Activated CD4-positive, alpha-beta memory T cell treated with anti-CD3 and anti-CD28 coated beads for 36 hours (primary cell): ENCODE data around the gene ORMDL1. TPM values are rescaled to one million over a fixed set of nuclear protein-coding genes. Genes with fewer than 3 reads are reported as not detected.
A peak's percentile ranks its signal among the peaks of the same experiment; 100 is the strongest.

Source experiments
- CTCF ChIA-PET: fragments of 350-600 bp; sonication (Branson Sonifier 250); formaldehyde crosslinking; loops from one replicate; lab custom pipeline; 2021; ENCODE audit warnings: antibody characterized with exemption, inconsistent platforms; lab: Charles Lee
- POLR2A ChIA-PET: fragments of 350-600 bp; sonication (Branson Sonifier 250); formaldehyde crosslinking; loops from one replicate; lab custom pipeline; 2021; ENCODE audit warnings: antibody characterized with exemption; lab: Charles Lee
- DNase-seq: peaks from one replicate; pipeline ENCODE4 v3.0.0-alpha.2; 2020
- H3K27ac Mint-ChIP-seq: one replicate; pipeline ENCODE4 v1.8.0; 2021; ENCODE audit warnings: mixed read lengths
- H3K27me3 Mint-ChIP-seq: one replicate; pipeline ENCODE4 v1.8.0; 2021; ENCODE audit warnings: mixed read lengths
- H3K36me3 Mint-ChIP-seq: one replicate; pipeline ENCODE4 v1.8.0; 2021; ENCODE audit warnings: mixed read lengths
- H3K4me1 Mint-ChIP-seq: one replicate; pipeline ENCODE4 v1.8.0; 2021; ENCODE audit warnings: low read depth, mixed read lengths
- H3K4me3 Mint-ChIP-seq: one replicate; pipeline ENCODE4 v1.8.0; 2021; ENCODE audit warnings: mild to moderate bottlenecking, mixed read lengths
- H3K9me3 Mint-ChIP-seq: one replicate; pipeline ENCODE4 v1.8.0; 2021; ENCODE audit warnings: mixed read lengths
- intact Hi-C: fragments of 100-400 bp; cut with micrococcal nuclease; formaldehyde crosslinking; loops from one replicate; pipeline ENCODE4 v1.15.1; 2023
- total RNA-seq, 2 experiments: library from RNA; stranded (reverse); gene quantifications; one replicate each; pipeline ENCODE4 v1.2.3, GENCODE V29; 2021

ORMDL1 gene
- 10 to 100 TPM; 47.0 to 49.8 TPM for total RNA-seq

GRCh38 chr2:189783927-189784867, at the start of gene ORMDL1, which contains the start of gene PMS1:
Gene ORMDL1 (minus strand): TSS chr2:189784339. CDS start chr2:189782595, 1,744 bp downstream.
Gene PMS1 (plus strand): TSS chr2:189784450. CDS start chr2:189791810, 7,360 bp downstream.
- POLR2A ChIA-PET: interaction anchor here (0.6 to 2.8 kb wide), 8 partner anchors 22 to 462 kb away, joined by 3 to 20 read pairs (median 4); partner anchors contain the start of gene OSGEPL1
- Mint-ChIP-seq H3K9me3 (no peaks in the 10 kb centered on the region), H3K27ac (peak within 1 kb of the TSS; percentile 95), H3K4me3 (peak within 1 kb of the TSS; percentile 90), H3K4me1 (peaks cover 52% of the 10 kb centered on the region), H3K27me3 (no peaks in the 10 kb centered on the region), H3K36me3 (peaks cover 50% of the 10 kb centered on the region)
- intact Hi-C loops: loop anchor here (1.0 to 10.0 kb wide), 13 partner anchors 8 to 1893 kb away; partner anchors contain the start of genes ANKAR, ASNSD1, GLS and NABP1
- CTCF ChIA-PET: interaction anchor here (1.4 to 2.4 kb wide), 3 partner anchors 15 to 124 kb away, joined by 6 to 26 read pairs (median 6); partner anchors contain the start of gene OSGEPL1
- peak; percentile 96 for DNase-seq

DNA sequence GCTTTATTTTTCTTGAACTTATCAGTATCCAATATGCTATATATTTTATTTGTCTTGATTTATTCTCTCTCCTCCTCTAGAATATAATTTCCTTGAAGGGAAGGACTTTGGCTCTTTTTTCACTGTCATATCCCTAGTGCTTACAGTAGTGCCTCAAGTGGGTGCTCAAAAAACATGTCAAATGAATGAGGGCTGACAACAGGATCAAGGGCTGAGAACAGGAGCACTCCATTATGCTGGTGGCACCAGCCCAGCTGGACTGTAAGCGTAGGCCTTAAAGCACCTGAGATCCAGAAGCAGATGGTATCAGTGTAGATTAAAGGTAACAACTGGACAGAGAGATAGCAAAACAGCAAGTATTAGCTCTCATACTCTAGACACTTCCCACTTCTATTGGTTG, 46.4 kb upstream of the ORMDL1 start:
- H3K27ac Mint-ChIP-seq: no peak overlapping the region
- POLR2A ChIA-PET: no interaction called here
- peaks cover 11% of the 10 kb centered on the region for H3K36me3 Mint-ChIP-seq
- H3K9me3 Mint-ChIP-seq: no peaks in the 10 kb centered on the region
- H3K4me1 Mint-ChIP-seq: peaks cover 2% of the 10 kb centered on the region
- no peak for DNase-seq
- intact Hi-C loops: no loop called here
- no peak overlapping the region for H3K4me3 Mint-ChIP-seq
- CTCF ChIA-PET: interaction anchor here (1.5 kb wide), 1 partner anchor 170 kb away, joined by 3 read pairs; no protein-coding TSS in a partner anchor
- no peaks in the 10 kb centered on the region for H3K27me3 Mint-ChIP-seq

- POLR2A ChIA-PET: no interaction called here
- no peak for DNase-seq
- Mint-ChIP-seq H3K36me3 (peaks cover 13% of the 10 kb centered on the region), H3K4me3 (no peak overlapping the region), H3K27me3 (no peaks in the 10 kb centered on the region), H3K27ac (no peak overlapping the region), H3K9me3 (no peaks in the 10 kb centered on the region), H3K4me1 (peaks cover 2% of the 10 kb centered on the region)
- intact Hi-C loops: no loop called here
- CTCF ChIA-PET: no interaction called here
Measured at GRCh38 chr2:189829102-189829833, 45.1 kb upstream of the ORMDL1 start.

DNA sequence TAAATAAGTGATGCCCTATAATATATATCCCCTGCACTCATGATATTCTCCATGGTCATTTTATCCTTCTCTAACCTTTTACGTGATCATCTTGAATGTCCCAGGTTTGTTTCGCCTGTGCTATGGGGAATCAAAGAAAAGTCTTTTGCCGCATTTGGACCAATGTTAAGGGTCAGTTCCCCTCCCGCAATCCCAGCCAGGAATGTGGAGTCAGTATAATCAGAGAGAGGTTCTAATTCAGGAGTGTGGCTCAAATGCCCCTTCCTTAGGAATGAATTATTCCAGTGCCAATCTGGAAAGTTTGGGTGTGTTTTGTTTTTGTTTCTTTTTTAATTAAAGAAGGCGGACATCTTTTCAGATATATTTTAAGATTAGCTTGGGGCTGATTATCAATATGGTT, 41.9 kb upstream of the ORMDL1 start:
- CTCF ChIA-PET: no interaction called here
- DNase-seq: no peak
- H3K4me1 Mint-ChIP-seq: peaks cover 2% of the 10 kb centered on the region
- peaks cover 8% of the 10 kb centered on the region for H3K36me3 Mint-ChIP-seq
- no peak overlapping the region for H3K27ac Mint-ChIP-seq
- no peaks in the 10 kb centered on the region for H3K27me3 Mint-ChIP-seq
- no peak overlapping the region for H3K4me3 Mint-ChIP-seq
- POLR2A ChIA-PET: interaction anchor here (1.2 kb wide), 1 partner anchor 10 kb away, joined by 3 read pairs; no protein-coding TSS in a partner anchor
- intact Hi-C loops: no loop called here
- no peaks in the 10 kb centered on the region for H3K9me3 Mint-ChIP-seq

DNA sequence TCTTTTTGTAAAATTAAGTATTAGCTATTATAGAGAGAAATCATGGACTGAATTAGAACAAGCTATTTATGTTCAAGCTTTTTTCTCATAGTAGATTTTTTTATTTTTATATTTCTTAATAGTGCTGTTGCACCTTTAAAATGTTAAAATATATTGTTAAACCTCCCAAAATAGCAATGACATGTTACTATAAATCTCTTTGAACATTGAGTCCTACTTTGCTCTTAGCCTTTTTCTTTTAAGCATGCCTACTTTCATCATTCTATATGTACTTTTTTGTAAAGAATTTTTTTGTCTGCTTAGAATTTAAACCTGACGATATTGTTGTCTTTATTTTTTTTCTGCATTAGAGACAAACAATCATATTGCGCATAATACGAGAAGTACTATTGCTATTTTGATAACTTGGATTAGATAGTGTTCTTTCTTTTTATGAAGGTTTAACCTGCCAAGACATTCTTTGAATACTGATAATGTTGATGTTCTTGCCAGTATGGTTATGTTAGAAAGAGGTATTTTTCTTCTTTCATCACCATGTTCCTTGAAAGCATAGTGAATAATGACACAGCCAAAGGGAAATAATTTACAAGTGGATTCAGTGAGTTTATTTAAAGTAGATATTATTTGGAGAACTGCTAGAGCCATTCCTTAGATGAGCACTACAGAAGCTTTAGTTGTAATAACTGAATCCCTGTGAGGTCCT, 40.7 kb upstream of the ORMDL1 start:
- no peaks in the 10 kb centered on the region for H3K9me3 Mint-ChIP-seq
- H3K36me3 Mint-ChIP-seq: peaks cover 18% of the 10 kb centered on the region
- ChIA-PET CTCF (no interaction called here), POLR2A (interaction anchor here (1.2 kb wide), 1 partner anchor 9 kb away, joined by 3 read pairs; no protein-coding TSS in a partner anchor)
- intact Hi-C loops: no loop called here
- H3K27ac Mint-ChIP-seq: no peak overlapping the region
- no peaks in the 10 kb centered on the region for H3K27me3 Mint-ChIP-seq
- H3K4me3 Mint-ChIP-seq: no peak overlapping the region
- H3K4me1 Mint-ChIP-seq: no peaks in the 10 kb centered on the region
- DNase-seq: no peak

- Mint-ChIP-seq H3K36me3 (peaks cover 25% of the 10 kb centered on the region), H3K27ac (no peak overlapping the region)
Measured at GRCh38 chr2:189821953-189822748, 38.0 kb upstream of the ORMDL1 start.

DNA sequence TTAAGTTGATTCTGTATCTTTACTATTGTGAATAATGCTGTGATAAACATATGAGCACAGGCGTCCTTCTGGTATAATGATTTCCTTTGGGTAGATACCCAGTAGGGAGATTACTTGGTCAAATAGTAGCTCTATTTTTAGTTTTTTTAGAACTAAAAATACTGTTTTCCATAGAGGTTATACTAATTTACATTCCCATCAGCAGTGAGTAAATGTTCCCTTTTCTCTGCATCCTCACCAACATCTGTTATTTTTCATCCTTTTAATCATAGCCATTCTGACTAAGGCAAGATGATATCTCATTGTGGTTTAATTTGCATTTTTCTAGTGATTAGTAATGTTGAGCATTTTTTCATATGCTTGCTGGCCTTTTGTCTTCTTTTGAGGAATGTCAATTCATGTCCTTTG, 35.2 kb upstream of the ORMDL1 start:
- Mint-ChIP-seq H3K36me3 (peaks cover 33% of the 10 kb centered on the region), H3K27ac (peak overlapping the region; percentile 82), H3K4me3 (no peak overlapping the region), H3K27me3 (no peaks in the 10 kb centered on the region), H3K9me3 (no peaks in the 10 kb centered on the region), H3K4me1 (peaks cover 16% of the 10 kb centered on the region)
- CTCF ChIA-PET: no interaction called here
- intact Hi-C loops: loop anchor here (2.0 kb wide), 1 partner anchor 20 kb away; no protein-coding TSS in a partner anchor
- POLR2A ChIA-PET: interaction anchor here (1.0 kb wide), 1 partner anchor 35 kb away, joined by 4 read pairs; the partner anchor contains the start of genes ORMDL1 and PMS1
- no peak for DNase-seq

More at GRCh38 chr2:189821953-189822748, 38.0 kb upstream of the ORMDL1 start:
- Mint-ChIP-seq H3K9me3 (no peaks in the 10 kb centered on the region), H3K4me1 (peaks cover 16% of the 10 kb centered on the region), H3K27me3 (no peaks in the 10 kb centered on the region), H3K4me3 (no peak overlapping the region)
- DNase-seq: no peak
- POLR2A ChIA-PET: no interaction called here
- CTCF ChIA-PET: no interaction called here
- intact Hi-C loops: no loop called here

DNA sequence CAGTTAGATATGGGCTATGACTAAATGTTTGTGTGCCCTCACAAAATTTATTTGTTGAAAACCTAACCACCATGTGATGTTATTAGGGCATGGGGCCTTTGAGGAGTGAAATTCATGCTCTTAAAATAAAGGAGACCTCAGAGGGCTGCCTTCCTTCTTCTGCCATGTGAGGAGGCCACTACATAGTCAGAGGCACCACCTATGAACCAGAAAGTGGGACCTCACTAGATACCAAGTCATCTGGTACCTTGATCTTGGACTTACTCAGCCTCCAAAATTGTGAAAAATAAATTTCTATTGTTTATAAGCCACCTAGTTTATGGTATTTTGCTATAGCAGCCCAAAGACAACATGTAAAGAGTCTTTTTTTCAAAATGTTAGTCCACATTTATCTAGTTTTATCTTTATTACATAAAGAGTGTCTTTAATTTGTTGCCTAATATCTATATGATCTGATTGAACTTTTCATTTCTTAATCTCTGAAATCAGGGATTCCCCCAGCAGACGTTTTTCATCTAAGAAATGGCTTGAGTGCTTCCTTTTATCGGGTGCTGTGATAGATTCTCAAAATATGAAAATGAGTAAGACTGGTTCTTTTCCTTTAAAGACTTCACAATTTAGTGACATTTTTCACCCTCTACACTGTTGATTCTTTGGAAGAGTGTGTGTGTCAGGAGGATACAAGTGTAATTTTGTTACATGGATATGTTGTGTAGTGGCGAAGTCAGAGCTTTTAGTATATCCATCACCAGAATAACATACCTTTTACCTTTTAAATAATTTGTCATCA, 34.3 kb upstream of the ORMDL1 start:
- H3K36me3 Mint-ChIP-seq: peaks cover 39% of the 10 kb centered on the region
- H3K4me1 Mint-ChIP-seq: peaks cover 16% of the 10 kb centered on the region
- H3K4me3 Mint-ChIP-seq: no peak overlapping the region
- intact Hi-C loops: loop anchor here (1.0 to 2.0 kb wide), 3 partner anchors 20 to 95 kb away; partner anchors contain the start of genes ORMDL1 and PMS1
- ChIA-PET POLR2A (interaction anchor here (1.0 kb wide), 1 partner anchor 34 kb away, joined by 4 read pairs; the partner anchor contains the start of genes ORMDL1 and PMS1), CTCF (no interaction called here)
- H3K27ac Mint-ChIP-seq: peak overlapping the region; percentile 82
- no peak for DNase-seq
- H3K9me3 Mint-ChIP-seq: no peaks in the 10 kb centered on the region
- no peaks in the 10 kb centered on the region for H3K27me3 Mint-ChIP-seq

DNA sequence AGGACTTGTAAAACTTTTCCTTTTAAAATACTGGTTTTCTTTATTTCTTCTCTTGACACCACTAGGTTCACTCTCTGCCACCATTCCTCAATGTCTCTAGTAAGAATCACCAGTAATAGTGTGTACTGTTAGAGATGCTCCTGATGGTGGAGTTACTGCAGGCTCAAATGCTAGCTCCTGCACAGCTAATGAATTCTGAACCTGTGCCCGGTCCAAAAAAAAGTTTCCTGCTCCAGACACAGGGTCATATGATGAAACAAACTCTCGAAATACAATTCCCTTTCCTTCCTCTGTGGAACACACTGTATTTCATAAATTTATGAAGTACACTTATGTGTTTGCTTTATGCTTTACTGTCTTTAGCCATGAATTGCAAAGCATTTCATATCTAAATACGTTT, 19.3 kb upstream of the ORMDL1 start:
- ChIA-PET POLR2A (no interaction called here), CTCF (no interaction called here)
- no peaks in the 10 kb centered on the region for H3K27me3 Mint-ChIP-seq
- H3K9me3 Mint-ChIP-seq: no peaks in the 10 kb centered on the region
- H3K27ac Mint-ChIP-seq: no peak overlapping the region
- H3K4me1 Mint-ChIP-seq: peaks cover 3% of the 10 kb centered on the region
- no peak for DNase-seq
- peaks cover 17% of the 10 kb centered on the region for H3K36me3 Mint-ChIP-seq
- intact Hi-C loops: no loop called here
- H3K4me3 Mint-ChIP-seq: no peak overlapping the region

DNA sequence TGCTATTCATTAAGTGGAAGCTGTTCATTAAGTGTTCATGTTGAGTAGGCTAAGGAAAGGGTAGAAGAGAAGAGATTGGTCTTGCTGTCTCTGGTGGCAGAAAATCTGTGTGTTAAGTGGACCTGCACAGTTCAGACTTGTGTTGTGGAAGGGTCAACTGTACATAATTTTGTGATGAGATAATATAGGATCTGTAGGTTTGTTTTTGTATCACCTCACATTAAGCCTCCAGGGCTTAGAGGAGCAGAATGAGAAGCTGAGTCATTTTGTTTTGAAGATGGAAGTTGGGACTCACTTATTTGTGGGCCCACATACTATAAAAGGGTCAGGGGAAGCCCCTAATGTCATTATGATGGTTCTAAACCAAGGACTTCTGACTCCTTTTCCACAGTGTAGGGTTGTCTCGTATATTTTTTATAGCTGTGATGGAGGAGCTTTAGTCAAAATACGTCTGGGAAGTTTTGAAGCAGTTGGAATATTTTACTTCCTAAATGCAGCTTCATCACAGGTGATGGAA, 18.3 kb upstream of the ORMDL1 start:
- Mint-ChIP-seq H3K4me3 (no peak overlapping the region), H3K36me3 (peaks cover 17% of the 10 kb centered on the region)

More for the DNA sequence above, 18.3 kb upstream of the ORMDL1 start:
- Mint-ChIP-seq H3K9me3 (no peaks in the 10 kb centered on the region), H3K4me1 (peaks cover 3% of the 10 kb centered on the region), H3K27me3 (no peaks in the 10 kb centered on the region), H3K27ac (no peak overlapping the region)
- ChIA-PET CTCF (no interaction called here), POLR2A (no interaction called here)
- no peak for DNase-seq
- intact Hi-C loops: loop anchor here (1.0 kb wide), 1 partner anchor 12 kb away; no protein-coding TSS in a partner anchor
